GM21825 (cell line): ENCODE results near the gene BHLHE41.

ENCODE experiments used
- ATAC-seq: cut with Tn5 transposase; IDR thresholded peaks from one replicate; pipeline ENCODE4 v1.9.1; 2021; ENCODE audit warnings: mild to moderate bottlenecking, moderate library complexity; ENCODE audit not compliant: unreplicated experiment

Gene BHLHE41

GRCh38 chr12:26090836-26091510, 33.9 kb downstream of the BHLHE41 start:
- ATAC-seq, result no peak

GRCh38 chr12:26088998-26089397, 35.8 kb downstream of the BHLHE41 start:
- ATAC-seq, result peak; percentile 99

GRCh38 chr12:26086936-26087335, 37.9 kb downstream of the BHLHE41 start:
- no peak for ATAC-seq

- no peak for ATAC-seq
Measured at GRCh38 chr12:26080911-26081310, 43.9 kb downstream of the BHLHE41 start.

- ATAC-seq, result no peak
Measured at GRCh38 chr12:26077915-26078702, 46.7 kb downstream of the BHLHE41 start.
